GM19035 (cell line): ENCODE results near the gene PRR30.

Experiments
- ATAC-seq: cut with Tn5 transposase; IDR thresholded peaks from one replicate; pipeline ENCODE4 v1.9.1; 2021; ENCODE audit not compliant: unreplicated experiment

The PRR30 gene

GRCh38 chr2:27155069-27155520, 15.9 kb upstream of the PRR30 start:
- ATAC-seq, result no peak

- ATAC-seq, result no peak
These were observed 15.3 kb upstream of the PRR30 start for GRCh38 chr2:27154488-27154887.

- no peak for ATAC-seq
These were observed 13.7 kb upstream of the PRR30 start for GRCh38 chr2:27152796-27153464.

GRCh38 chr2:27152102-27152795, 13.0 kb upstream of the PRR30 start:
- no peak for ATAC-seq

DNA sequence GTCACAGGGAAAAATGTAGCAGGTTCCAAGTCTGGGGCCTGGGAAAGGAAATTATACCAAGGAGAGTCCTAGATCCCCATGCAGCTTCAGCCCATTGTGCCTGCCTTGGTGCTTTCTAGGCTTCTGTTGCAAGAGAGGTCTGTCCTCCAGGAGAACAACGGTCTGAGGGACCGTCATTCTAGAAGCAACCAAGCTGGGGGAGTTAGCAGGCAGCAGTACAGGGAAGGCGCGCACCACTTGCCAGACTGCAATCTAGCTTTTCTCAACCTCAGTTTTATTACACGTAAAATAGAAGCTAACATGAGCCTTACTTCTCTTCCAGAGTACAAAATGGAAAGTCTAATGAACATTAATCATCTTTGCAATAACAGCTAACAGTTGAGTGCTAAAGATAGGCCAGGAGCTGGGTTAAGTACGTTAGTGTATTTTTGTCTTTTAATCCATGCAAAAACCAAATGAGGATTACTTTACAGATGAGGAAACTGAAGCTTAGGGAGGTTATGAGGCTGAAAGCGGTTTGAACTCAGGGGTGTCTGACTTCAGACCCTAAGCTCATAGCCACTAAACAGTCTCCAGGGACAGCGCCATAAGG, 11.5 kb upstream of the PRR30 start:
- no peak for ATAC-seq

DNA sequence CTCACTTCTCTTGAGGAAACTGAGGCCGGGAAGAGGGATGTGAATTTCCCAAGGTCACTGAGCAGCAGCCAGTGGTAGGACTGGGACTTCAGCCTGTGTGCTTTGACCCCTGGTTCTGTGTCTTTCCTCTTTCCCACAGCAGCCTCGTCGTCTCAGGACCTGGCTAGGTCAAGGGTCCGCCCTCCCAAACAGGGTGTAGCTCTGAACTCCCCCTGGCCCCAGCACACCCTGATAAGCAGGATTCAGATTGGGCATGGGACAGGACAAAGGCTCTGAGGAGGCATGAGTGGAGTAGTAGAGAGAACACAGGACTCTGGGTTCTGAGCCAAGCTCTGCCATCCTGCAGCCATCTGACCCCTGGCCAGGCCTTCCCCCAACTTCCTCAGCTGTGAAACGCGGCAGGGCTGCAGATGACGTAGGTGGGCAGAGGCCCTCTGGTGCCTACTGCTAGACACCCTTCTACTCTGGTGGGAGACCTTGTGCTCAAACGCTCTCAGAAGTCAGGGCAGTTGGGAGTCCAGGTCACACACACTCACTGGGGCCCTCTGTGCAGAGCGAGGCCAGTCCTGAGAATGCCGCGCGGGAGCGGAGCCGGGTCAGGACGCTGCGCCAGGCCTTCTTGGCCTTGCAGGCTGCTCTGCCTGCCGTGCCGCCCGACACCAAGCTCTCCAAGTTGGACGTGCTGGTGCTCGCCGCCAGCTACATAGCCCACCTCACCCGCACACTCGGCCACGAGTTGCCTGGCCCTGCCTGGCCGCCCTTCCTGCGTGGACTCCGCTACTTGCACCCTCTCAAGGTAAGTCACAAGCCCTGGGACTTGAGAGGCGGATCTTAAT, 10.6 kb upstream of the PRR30 start:
- no peak for ATAC-seq

GRCh38 chr2:27148801-27149439, 9.7 kb upstream of the PRR30 start, which contains the start of gene TCF23:
TCF23 (plus strand) TSS chr2:27149004; CDS start chr2:27149134, 130 bp downstream.
- no peak for ATAC-seq

DNA sequence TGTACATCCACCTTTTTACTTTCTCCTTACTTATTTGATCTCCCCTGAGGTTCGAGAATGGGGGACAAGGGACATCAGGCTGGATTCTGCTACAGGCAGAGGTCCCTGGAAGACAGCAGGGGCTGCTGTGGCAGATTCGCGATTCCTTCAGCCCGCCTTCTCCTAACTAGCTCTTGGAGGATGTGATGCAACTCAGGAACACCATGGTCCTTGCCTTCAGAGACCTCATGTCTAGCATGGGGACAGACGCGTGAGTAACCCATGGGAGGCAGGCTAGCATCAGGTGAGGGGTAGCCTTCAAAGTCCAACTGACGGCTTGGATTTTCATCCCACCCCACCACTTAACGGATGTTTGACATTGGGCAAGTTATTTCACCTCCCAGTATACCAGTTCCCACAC, 8.7 kb upstream of the PRR30 start:
- no peak for ATAC-seq

GRCh38 chr2:27145682-27146081, 6.5 kb upstream of the PRR30 start:
- ATAC-seq, result no peak

DNA sequence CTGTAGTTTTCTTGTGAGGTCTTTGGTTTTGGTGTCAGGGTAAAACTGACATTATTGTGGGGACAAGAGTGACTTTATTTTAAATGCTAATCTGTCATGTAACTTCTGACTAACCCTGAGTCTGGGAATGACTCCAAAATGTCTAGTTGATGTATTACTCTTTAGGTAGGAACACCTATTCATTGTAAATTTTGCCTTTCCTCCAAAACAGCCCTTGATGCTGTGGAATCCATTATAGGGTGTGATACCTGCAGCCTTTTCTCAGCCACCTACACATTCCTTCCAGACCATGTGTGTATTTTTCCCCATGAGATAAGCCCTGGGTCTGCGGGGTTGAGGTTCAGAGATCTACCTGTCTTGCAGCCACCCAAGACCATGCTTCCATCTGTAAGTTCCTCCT, 4.1 kb upstream of the PRR30 start:
- no peak for ATAC-seq

DNA sequence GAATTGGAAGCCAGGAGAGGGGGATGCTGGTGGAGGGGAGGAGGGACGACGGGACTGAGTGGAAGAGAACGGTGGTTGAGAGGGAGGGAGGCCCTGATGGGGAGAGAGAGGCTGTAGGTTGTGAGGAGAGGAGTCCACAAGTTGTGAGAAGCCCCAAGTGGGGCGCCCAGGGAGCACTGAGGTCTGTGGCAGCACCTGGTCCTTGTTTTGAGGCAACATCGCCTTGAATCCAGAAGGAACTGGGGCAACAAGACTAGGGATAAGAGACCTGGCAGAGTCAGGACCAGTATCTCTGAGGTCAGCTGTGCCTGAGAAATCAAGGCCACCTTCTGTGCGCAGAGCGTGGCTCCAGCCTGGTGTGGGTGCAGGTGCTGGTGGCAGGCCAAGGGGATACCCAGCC, 1.1 kb downstream of the PRR30 start:
- ATAC-seq, result no peak

DNA sequence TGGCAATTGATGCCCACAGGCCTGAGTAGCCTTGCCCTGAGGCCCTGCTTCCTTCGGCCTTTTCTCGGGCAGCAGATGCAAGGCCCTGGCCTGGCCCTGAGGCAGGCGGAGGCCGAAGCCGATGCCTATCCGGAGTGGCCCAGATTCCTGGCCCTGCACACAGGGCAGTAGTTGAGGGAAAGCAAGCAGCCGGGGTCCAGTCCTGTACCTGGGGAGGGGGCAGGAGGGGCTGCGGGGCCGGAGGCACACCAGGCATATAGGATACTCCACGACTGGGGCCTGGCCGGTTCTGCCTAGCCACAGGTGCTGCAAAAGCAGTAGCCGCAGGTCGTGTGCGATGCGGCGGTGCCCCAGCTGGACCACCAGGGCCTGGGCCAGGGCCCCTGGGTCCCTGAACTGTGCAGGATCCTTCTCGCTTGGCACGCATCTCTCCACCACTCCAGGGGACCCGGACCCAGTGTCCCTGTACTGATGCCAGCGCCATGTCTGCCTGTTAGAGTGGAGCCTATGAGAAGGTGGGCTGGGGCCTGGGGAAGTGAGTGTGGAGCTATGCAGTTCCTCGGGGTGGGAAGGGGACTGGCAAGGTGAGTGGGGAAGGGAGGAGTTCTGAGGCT, 1.8 kb downstream of the PRR30 start:
- no peak for ATAC-seq

DNA sequence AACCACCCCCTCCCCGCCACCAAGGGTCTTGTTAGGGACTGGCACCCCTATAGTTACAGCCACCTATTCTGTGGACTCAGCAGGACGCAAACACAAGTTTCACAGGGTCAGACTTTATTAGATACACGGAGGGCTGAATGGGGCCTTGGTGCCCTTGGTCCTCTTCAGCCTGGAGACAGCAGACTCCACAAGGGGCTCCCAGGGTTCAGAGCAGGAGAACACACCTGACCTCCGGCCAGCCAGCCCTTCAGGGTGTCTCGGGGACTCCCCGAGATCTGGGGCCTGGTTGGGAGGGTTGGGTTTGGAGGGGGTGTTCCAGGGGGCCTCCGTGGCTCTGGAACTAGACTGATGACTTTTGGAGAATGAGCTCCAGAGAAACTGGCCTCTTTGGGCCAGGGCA, 2.5 kb downstream of the PRR30 start:
- ATAC-seq, result no peak

DNA sequence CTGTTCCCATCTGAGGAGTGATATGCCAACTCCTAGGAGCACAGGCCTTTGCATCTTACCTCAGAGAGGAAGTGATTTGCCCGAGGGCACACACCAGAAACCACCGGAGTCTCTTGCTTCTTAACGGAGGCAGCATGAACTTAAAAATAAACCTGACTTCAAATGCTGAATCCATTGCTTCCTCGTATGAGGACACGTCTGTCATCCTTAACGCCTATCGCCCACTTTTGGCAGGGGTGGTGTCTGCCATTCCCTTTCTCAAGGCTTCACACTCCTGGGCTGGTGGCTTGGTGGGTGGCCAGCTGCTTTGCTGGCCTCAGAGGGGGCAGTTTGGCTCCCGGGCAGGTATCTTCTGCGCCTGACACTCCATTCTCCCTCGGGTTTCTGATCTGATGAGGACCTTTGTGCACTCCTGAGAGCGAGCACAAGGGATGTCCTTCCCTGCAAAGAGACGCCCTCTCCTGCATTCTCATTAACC, 3.7 kb downstream of the PRR30 start:
- ATAC-seq, result no peak

- no peak for ATAC-seq
These were observed 4.3 kb downstream of the PRR30 start for GRCh38 chr2:27134781-27135477.

- peak; percentile 88 for ATAC-seq
These were observed 5.1 kb downstream of the PRR30 start, which contains the start of gene PREB for GRCh38 chr2:27133905-27134780. PREB (minus strand) TSS chr2:27134636; CDS start chr2:27134421, 215 bp downstream.

DNA sequence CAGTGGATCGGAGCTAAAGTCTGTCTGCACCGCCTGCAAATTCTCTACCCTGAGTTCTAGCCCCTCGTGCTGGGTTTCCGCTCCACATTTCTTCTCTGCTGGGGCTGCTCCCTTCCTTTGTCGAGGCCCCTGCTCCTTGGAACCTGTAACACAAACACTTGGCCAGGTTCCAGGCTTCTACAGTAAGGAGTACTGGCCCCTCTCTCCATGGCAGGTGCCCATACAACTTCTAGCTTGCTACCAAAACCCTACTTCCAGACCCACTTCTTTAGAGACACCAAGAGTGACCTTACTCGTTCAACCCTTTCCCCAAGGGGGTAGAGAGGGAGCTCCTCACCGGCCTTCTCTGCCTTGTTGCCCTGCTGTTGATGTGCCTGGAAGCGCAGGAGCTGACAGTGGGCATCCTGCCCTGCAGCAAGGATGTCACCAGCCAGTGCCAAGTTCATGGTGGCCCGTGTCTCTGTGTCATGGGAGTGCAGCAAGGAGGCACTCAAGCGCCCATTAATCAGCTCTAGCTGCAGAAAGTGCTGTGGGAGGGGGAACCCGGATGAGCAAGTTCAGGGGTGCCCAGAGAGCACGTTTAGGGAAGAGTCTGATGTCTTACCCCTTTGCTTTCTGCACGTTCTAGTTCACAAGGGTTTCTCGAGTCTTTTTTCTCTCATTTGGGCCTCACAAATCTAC, 5.9 kb downstream of the PRR30 start:
- no peak for ATAC-seq

- no peak for ATAC-seq
These were observed 7.8 kb downstream of the PRR30 start for GRCh38 chr2:27131429-27131828.
